ENCODE data around the gene USP44. TPM values are rescaled to one million over a fixed set of nuclear protein-coding genes. Genes with fewer than 3 reads are reported as not detected.

The USP44 gene
- not detected in 2 replicates for total RNA-seq (2013; cell fraction: nucleolus; rRNA removed)
- total RNA-seq (2014; rRNA removed) (not detected in 2 replicates), total RNA-seq (2014; rRNA removed; fragmentation: Illumina TruSeq; extraction: Trizol) (not detected in 2 replicates), total RNA-seq (2021) (0.05 and 0.26 TPM in 2 replicates), polyA plus RNA-seq (2011; rRNA removed) (not detected in 2 replicates), polyA plus RNA-seq (2014; fragmentation: Illumina TruSeq; extraction: Trizol) (not detected in 2 replicates), polyA plus RNA-seq (2014; fragmentation: Nextera tagmentation; extraction: Ambion mirVana) (under 1 TPM in 1 of 2 experiments, not detected in 1; 0.02 TPM), polyA plus RNA-seq (2014; rRNA removed) (not detected in 2 replicates), polyA plus RNA-seq (2016; fragmentation: Nextera tagmentation; extraction: Ambion mirVana) (under 1 TPM; 0.11 to 0.13 TPM), polyA minus RNA-seq (2011; rRNA and poly(A)+ RNA removed) (0.07 TPM in 1 of 2 replicates, not detected in the other), Bru-seq, nascent RNA (percentile 1 among the genes with signal in this experiment), BruChase-seq, experiment 1, labeled RNA remaining after a 6-hour chase (not detected), BruChase-seq, experiment 2, labeled RNA remaining after a 2-hour chase (not detected)
- polyA plus RNA-seq (2011; ENCODE audit: low read depth), result not detected
- polyA plus RNA-seq (2011; cell fraction: cytosol; rRNA removed), result not detected in 2 replicates
- polyA plus RNA-seq (2011; cell fraction: nucleus; rRNA removed), result not detected in 2 replicates
- polyA plus RNA-seq (2012), result 0.04 TPM in 1 of 2 replicates, not detected in the other
- not detected in 2 replicates for polyA minus RNA-seq (2011; cell fraction: cytosol; rRNA and poly(A)+ RNA removed)
- not detected in 2 replicates for polyA minus RNA-seq (2011; cell fraction: nucleus; rRNA and poly(A)+ RNA removed)
- long read RNA-seq, experiment 1, result 0 reads
- long read RNA-seq, experiment 2, result 0 reads

- DNase-seq (ENCODE audit: low read depth, low spot score) (no peak), FAIRE-seq (no peak), ATAC-seq (no peak)
- Histone ChIP-seq H3K4me1 (ENCODE audit: control insufficient read depth, insufficient read depth, low read length) (no peaks in the 10 kb centered on the region), H3K9me3 (replicated peaks; ENCODE audit: control insufficient read depth, insufficient read depth, low read length) (peaks cover 6% of the 10 kb centered on the region), H3K79me2 (ENCODE audit: control insufficient read depth, insufficient read depth, low read length) (no peaks in the 10 kb centered on the region), H3K27me3 (replicated peaks in 1 of 2; ENCODE audit: control insufficient read depth in 2 of 2, insufficient read depth in 2 of 2, low read length in 1 of 2) (peaks cover 5 to 17% of the 10 kb centered on the region in 2 experiments), H3K4me3 (no peak within 1 kb of the TSS), H3K36me3 (ENCODE audit: control insufficient read depth in 2 of 2, insufficient read depth in 2 of 2, low read length in 1 of 2) (no peaks in the 10 kb centered on the region), H4K20me1 (ENCODE audit: control insufficient read depth, insufficient read depth) (no peaks in the 10 kb centered on the region), H3K9ac (ENCODE audit: control insufficient read depth, insufficient read depth, low read length) (no peak within 1 kb of the TSS), H2AFZ (ENCODE audit: control insufficient read depth, low read depth, low read length) (no peak within 1 kb of the TSS), H3K4me2 (ENCODE audit: control insufficient read depth, insufficient read depth) (no peak within 1 kb of the TSS), H3K27ac (ENCODE audit: control insufficient read depth, insufficient read depth) (no peak within 1 kb of the TSS)
- in situ Hi-C loops (cut with MboI), result no loop called here
- intact Hi-C loops (cut with micrococcal nuclease; ENCODE audit: unreplicated experiment), result no loop called here
- TF ChIP-seq CREB1 (IDR thresholded peaks at IDR 0.05; ENCODE audit: low read depth), result no peak
- no peak for TF ChIP-seq BACH1 (IDR thresholded peaks at IDR 0.05; ENCODE audit: borderline replicate concordance)
- no peak for TF ChIP-seq NR2F1 (conservative IDR thresholded peaks at IDR 0.05)
- TF ChIP-seq MEF2A (IDR thresholded peaks at IDR 0.05; ENCODE audit: insufficient read depth, low read depth, low read length), result no peak
- TF ChIP-seq CBX3 (IDR thresholded peaks at IDR 0.05; ENCODE audit: borderline replicate concordance, low read depth), result no peak
- TF ChIP-seq WRNIP1 (IDR thresholded peaks at IDR 0.05; ENCODE audit: borderline replicate concordance, low read depth, low read length), result no peak
- CTCF ChIA-PET, result interaction anchor here (1.0 kb wide), 2 partner anchors 16 to 22 kb away, joined by 3 read pairs; no protein-coding TSS in a partner anchor
- BruUV-seq (replicated peaks), result no TSS peak
- POLR2A ChIA-PET, result no interaction called here
- SMC1A ChIA-PET (ENCODE audit: uncharacterized antibody, unreplicated experiment), result interaction anchor here (0.6 to 0.9 kb wide), 3 partner anchors 10 to 91 kb away, joined by 3 to 5 read pairs (median 3); no protein-coding TSS in a partner anchor
- RAD21 ChIA-PET (ENCODE audit: unreplicated experiment), result interaction anchor here (1.0 kb wide), 1 partner anchor 21 kb away, joined by 3 read pairs; no protein-coding TSS in a partner anchor
- WGBS (ENCODE audit: insufficient coverage, insufficient replicate concordance, low lambda C conversion rate, missing lambda C conversion rate), result 41% methylated on average over 9 of the region's 9 CpGs
These were observed at the start of gene USP44 for GRCh38 chr12:95551305-95551704. USP44 (minus strand) TSS chr12:95551476; CDS start chr12:95534256, 17,220 bp downstream.

All from GM12878 (cell line).